Large intestine (tissue), 3 donors: ENCODE measurements around the gene SMAGP. TPM values are rescaled to one million over a fixed set of nuclear protein-coding genes. Genes with fewer than 3 reads are reported as not detected.
"Not testable (repeated sequence)": the region's sequence is repeated elsewhere in the genome, so short reads cannot be mapped to it uniquely, and the experiment has no call there.

ENCODE experiments used
- DNase-seq, 2 donors: peaks; one replicate each; pipeline versions ENCODE4 v3.0.0 to v3.0.0-alpha.2; 2013
- H3K27ac ChIP-seq: one replicate; pipeline ENCODE4 v1.5.1; 2013; ENCODE audit warnings: low read length
- H3K27me3 ChIP-seq: 2 replicates; pipeline ENCODE4 v1.6.1; 2013; ENCODE audit warnings: low read length; ENCODE audit not compliant: control insufficient read depth, insufficient read depth
- H3K36me3 ChIP-seq: 2 replicates; pipeline ENCODE4 v1.6.1; 2013; ENCODE audit warnings: low read length; ENCODE audit not compliant: control insufficient read depth, insufficient read depth
- H3K4me1 ChIP-seq: one replicate; pipeline ENCODE4 v1.6.1; 2013; ENCODE audit warnings: low read length; ENCODE audit not compliant: control insufficient read depth, insufficient read depth
- H3K4me3 ChIP-seq: one replicate; pipeline ENCODE4 v1.5.1; 2013; ENCODE audit warnings: low read length
- H3K9me3 ChIP-seq: one replicate; pipeline ENCODE4 v1.6.1; 2013; ENCODE audit warnings: mild to moderate bottlenecking, low read depth, low read length, moderate library complexity; ENCODE audit not compliant: control insufficient read depth
- WGBS: methylation state at CpG from one replicate; pipeline ENCODE4 v1.1.5; 2013; ENCODE audit warnings: low lambda C conversion rate; ENCODE audit not compliant: insufficient coverage; 5-methylcytosine and 5-hydroxymethylcytosine counted together
- polyA plus RNA-seq: library from polyadenylated mRNA; unstranded; fragments of 120-200 nt; gene quantifications from one replicate; pipeline ENCODE4 v1.2.1, GENCODE V29; 2013

Gene SMAGP
- polyA plus RNA-seq, 1 donor, result 25.3 TPM

DNA sequence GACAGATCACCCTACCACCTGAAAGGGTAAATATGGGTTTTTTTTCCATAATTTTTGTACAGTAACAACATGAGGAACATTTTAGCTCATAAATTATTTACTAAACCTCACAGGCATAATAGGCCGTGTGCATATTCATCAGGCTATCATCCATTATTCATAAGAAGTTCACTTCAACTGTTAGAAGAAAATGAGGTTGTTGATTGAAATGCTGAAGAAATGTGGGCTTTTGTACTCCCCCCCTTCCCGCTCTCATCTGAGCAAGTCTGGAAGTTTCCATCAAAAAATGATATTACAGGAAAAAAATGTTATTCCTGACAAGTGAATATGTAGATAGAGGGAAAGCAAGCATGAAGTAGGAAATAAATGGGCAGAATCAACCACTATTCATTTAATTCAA, 44.4 kb downstream of the SMAGP start:
- Histone ChIP-seq H3K4me1 (no peaks in the 10 kb centered on the region), H3K9me3 (no peaks in the 10 kb centered on the region), H3K27me3 (no peaks in the 10 kb centered on the region), H3K4me3 (no peak overlapping the region), H3K27ac (no peak overlapping the region), H3K36me3 (no peaks in the 10 kb centered on the region)
- WGBS, result no CpG with 5 or more reads among the region's 2 CpGs
- DNase-seq, result no peak

DNA sequence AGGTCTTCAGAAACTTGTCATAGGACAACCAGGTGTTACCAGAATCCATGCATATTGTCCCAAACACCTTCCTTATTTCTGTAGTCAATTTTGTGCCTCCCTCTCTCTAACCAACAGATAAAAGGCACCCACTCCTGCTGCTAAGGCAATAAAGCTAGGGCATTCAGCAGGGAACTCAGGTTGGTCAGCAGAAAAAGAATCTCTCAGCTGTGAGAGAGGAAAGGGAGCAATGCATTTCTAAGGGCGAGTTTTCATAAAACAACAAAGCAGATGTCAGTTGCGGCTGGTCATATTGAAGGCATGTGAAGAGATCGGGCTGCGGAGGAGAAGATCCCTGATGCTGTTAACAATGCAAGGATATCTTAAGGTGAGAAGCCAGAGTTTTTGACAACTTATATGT, 45.0 kb downstream of the SMAGP start:
- no peak for DNase-seq
- WGBS, result no CpG with 5 or more reads among the region's 4 CpGs
- Histone ChIP-seq H3K4me3 (no peak overlapping the region), H3K27ac (no peak overlapping the region), H3K36me3 (no peaks in the 10 kb centered on the region), H3K4me1 (no peaks in the 10 kb centered on the region), H3K9me3 (no peaks in the 10 kb centered on the region), H3K27me3 (no peaks in the 10 kb centered on the region)

GRCh38 chr12:51224625-51225024, 45.6 kb downstream of the SMAGP start:
- no peak overlapping the region for H3K27ac ChIP-seq
- no peaks in the 10 kb centered on the region for H3K9me3 ChIP-seq
- H3K4me1 ChIP-seq, result no peaks in the 10 kb centered on the region
- no peak overlapping the region for H3K4me3 ChIP-seq
- WGBS, result 100% methylated on average over 1 of the region's 3 CpGs
- H3K27me3 ChIP-seq, result no peaks in the 10 kb centered on the region
- H3K36me3 ChIP-seq, result no peaks in the 10 kb centered on the region
- DNase-seq, result no peak

DNA sequence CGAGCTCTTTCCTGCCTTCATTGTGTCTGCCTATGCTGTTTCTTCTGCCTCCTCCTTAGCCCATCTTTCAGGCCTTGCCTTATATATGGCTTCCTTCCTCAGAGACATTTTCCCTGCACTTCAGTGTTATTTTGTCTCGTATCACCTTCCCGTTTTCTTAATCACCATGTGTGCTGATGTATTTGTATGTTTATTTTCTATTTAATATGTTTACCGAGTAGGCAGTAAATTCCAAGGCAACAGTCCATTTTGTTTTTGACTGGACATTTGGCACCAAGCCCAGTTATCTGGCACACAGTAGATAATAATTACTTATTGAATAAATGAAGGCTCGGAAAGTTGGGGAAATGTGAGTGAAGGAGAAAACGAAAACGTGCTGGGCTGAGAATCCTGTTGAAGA, 47.8 kb downstream of the SMAGP start:
- no peaks in the 10 kb centered on the region for H3K9me3 ChIP-seq
- peaks cover 11% of the 10 kb centered on the region for H3K4me1 ChIP-seq
- DNase-seq, result no peak
- WGBS, result 50% methylated on average over 2 of the region's 7 CpGs
- H3K27me3 ChIP-seq, result no peaks in the 10 kb centered on the region
- H3K27ac ChIP-seq, result no peak overlapping the region
- H3K4me3 ChIP-seq, result no peak overlapping the region
- H3K36me3 ChIP-seq, result no peaks in the 10 kb centered on the region

- H3K4me1 ChIP-seq, result peaks cover 11% of the 10 kb centered on the region
- not testable (repeated sequence) for H3K27me3 ChIP-seq, H3K27ac ChIP-seq, DNase-seq, H3K9me3 ChIP-seq, H3K36me3 ChIP-seq, H3K4me3 ChIP-seq
- 80% methylated on average over 1 of the region's 12 CpGs for WGBS
These were observed 50.4 kb downstream of the SMAGP start for GRCh38 chr12:51219857-51220256.

- WGBS, result 27% methylated on average over 2 of the region's 5 CpGs
- peak overlapping the region; percentile 33 for H3K27ac ChIP-seq
- H3K4me1 ChIP-seq, result peaks cover 11% of the 10 kb centered on the region
- H3K4me3 ChIP-seq, result no peak overlapping the region
- no peaks in the 10 kb centered on the region for H3K9me3 ChIP-seq
- H3K36me3 ChIP-seq, result no peaks in the 10 kb centered on the region
- no peaks in the 10 kb centered on the region for H3K27me3 ChIP-seq
- peak; percentile 11 to 64 for DNase-seq
These were observed 50.9 kb downstream of the SMAGP start for GRCh38 chr12:51219322-51219721.

DNA sequence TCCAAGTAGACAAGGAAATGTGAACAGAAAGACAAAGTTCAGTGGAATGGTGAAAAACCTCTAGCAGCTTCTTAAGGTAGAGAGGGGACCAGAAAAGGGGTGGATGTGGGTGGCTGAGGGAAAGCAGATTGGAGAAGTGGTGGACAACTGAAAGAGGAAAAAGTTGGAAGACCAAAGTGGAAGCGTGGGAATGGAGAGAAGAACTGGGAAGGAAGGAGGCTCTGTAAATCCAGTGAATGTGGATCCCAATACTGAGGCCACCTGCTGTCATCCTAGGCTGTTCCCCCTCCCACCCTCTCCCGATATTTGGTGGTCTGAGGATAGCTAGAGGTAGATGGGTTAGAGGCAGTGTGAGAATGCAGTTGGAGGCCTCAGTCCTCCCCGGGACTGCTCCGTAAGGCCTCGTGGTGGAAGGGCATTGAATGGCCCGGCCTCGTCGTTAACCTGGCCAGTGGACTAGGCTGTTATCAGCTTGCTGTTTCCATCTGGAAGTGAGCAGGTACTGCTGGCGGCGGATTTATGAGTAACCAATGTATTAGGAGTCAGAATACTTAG, 51.5 kb downstream of the SMAGP start:
- WGBS, result no CpG with 5 or more reads among the region's 10 CpGs
- peak; percentile 52 to 77 for DNase-seq
- Histone ChIP-seq H3K4me3 (peak overlapping the region; percentile 76), H3K27ac (peak overlapping the region; percentile 33), H3K4me1 (peaks cover 11% of the 10 kb centered on the region), H3K9me3 (no peaks in the 10 kb centered on the region), H3K27me3 (no peaks in the 10 kb centered on the region), H3K36me3 (no peaks in the 10 kb centered on the region)

- DNase-seq, result peak; percentile 85 to 89
- H3K36me3 ChIP-seq, result no peaks in the 10 kb centered on the region
- H3K27me3 ChIP-seq, result no peaks in the 10 kb centered on the region
- no peaks in the 10 kb centered on the region for H3K9me3 ChIP-seq
- WGBS, result 0% methylated on average over 1 of the region's 35 CpGs
- peak within 1 kb of the TSS; percentile 76 for H3K4me3 ChIP-seq
- H3K4me1 ChIP-seq, result peaks cover 11% of the 10 kb centered on the region
- peak within 1 kb of the TSS; percentile 48 for H3K27ac ChIP-seq
These were observed 52.1 kb downstream of the SMAGP start, which contains the start of gene POU6F1 for GRCh38 chr12:51217968-51218606. TSS of gene POU6F1 (minus strand) at chr12:51218062. CDS start at chr12:51206836, 11,226 bp downstream.

GRCh38 chr12:51217133-51217967, 52.9 kb downstream of the SMAGP start:
- 0% methylated on average over 1 of the region's 81 CpGs for WGBS
- H3K9me3 ChIP-seq, result no peaks in the 10 kb centered on the region
- H3K4me1 ChIP-seq, result peaks cover 11% of the 10 kb centered on the region

DNA sequence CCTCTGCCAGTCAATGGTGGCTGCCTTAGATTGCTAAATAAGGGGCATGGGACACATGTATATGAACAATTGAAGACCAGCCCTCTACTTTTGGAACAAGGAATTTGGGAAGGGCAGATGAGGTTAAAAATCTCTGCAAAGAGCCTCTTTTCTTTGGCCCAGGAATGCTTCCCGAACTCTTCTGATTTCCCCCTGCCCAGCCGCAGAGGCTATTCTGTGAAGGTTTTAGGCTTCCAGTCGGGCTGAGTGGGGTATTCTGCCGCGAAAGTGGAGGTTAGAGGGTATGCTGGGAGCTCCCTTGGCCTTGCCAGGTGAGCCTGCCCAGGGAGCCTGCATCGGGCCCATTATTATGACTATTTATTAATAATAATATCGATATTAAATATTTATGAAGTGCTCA, 53.6 kb downstream of the SMAGP start:
- H3K4me1 ChIP-seq, result peaks cover 11% of the 10 kb centered on the region
- H3K27me3 ChIP-seq, result no peaks in the 10 kb centered on the region
- no peak overlapping the region for H3K27ac ChIP-seq
- H3K9me3 ChIP-seq, result no peaks in the 10 kb centered on the region
- DNase-seq, result no peak
- no peaks in the 10 kb centered on the region for H3K36me3 ChIP-seq
- no CpG with 5 or more reads among the region's 7 CpGs for WGBS
- H3K4me3 ChIP-seq, result peak overlapping the region; percentile 76

More at GRCh38 chr12:51217133-51217967, 52.9 kb downstream of the SMAGP start:
- Histone ChIP-seq H3K36me3 (no peaks in the 10 kb centered on the region), H3K27ac (peak overlapping the region; percentile 48), H3K27me3 (no peaks in the 10 kb centered on the region), H3K4me3 (peak overlapping the region; percentile 76)
- DNase-seq, result peak; percentile 26 to 63
